Activated CD8-positive, alpha-beta memory T cell treated with anti-CD3 and anti-CD28 coated beads for 36 hours (primary cell): Measurements from ENCODE around the gene NEDD8. TPM values are rescaled to one million over a fixed set of nuclear protein-coding genes. Genes with fewer than 3 reads are reported as not detected.

Experiments
- CTCF ChIA-PET: fragments of 350-600 bp; sonication (Branson Sonifier 250); formaldehyde crosslinking; loops from one replicate; lab custom pipeline; 2021; ENCODE audit warnings: antibody characterized with exemption; lab: Charles Lee
- POLR2A ChIA-PET: fragments of 350-600 bp; sonication (Branson Sonifier 250); formaldehyde crosslinking; loops from one replicate; lab custom pipeline; 2021; ENCODE audit warnings: antibody characterized with exemption; lab: Charles Lee
- total RNA-seq, 2 experiments: library from RNA; stranded (reverse); gene quantifications; one replicate each; pipeline ENCODE4 v1.2.3, GENCODE V29; 2021

Gene NEDD8
- total RNA-seq, 2 experiments from 2014 or later, result 220 to 231 TPM

GRCh38 chr14:24269368-24269767, 37.2 kb upstream of the NEDD8 start:
- ChIA-PET CTCF (interaction anchor here (1.1 to 3.8 kb wide), 2 partner anchors 27 to 28 kb away, joined by 5 to 17 read pairs; partner anchors contain the start of gene TINF2), POLR2A (interaction anchor here (0.5 to 2.8 kb wide), 2 partner anchors 22 to 27 kb away, joined by 4 to 24 read pairs; partner anchors contain the start of gene TINF2)

GRCh38 chr14:24268225-24268624, 36.1 kb upstream of the NEDD8 start:
- CTCF ChIA-PET, result no interaction called here
- POLR2A ChIA-PET, result no interaction called here

GRCh38 chr14:24267516-24267915, 35.3 kb upstream of the NEDD8 start:
- CTCF ChIA-PET, result no interaction called here
- POLR2A ChIA-PET, result no interaction called here

DNA sequence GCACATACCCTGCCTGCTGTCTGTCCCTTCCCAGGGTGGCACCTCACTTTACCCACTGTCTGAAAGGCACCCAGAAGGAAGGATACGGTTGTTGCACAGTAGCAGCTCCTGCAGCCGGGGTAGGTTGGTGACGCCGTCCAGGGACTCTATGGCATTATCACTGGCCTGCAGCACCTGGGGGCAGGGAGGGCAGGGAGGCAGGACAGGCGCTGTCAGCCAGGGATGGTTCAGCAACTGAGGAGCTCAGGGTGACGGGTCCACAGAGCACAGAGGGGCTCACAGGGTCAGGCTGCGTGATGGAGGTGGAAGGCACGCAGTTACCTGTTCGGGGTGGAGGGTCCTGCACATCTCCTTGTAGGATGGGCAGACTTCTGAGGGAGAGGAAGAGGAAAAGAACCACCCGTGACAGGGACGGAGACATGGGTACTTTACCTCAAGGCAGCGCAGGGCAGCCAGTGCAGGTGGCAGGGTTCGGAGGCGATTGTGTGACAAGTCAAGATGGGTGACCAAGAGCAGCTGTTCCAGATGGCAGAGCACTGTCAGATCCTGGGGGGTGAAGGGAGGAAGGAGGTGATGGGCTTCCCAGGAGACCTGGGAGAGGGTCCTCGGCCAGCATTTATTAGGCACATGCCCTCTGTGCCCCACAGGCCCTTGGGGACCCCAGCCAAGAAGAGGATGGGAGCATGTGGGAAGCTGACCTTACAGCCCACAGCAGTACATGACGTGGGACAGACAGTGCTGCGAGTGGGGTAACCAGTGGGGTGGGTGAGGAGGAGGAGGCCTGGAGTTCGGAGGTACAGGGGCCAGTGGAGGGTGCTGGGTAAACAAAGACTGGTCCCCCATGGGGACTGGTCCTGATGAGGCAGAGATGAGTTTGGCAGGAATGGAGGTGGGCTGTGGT, 34.4 kb upstream of the NEDD8 start:
- ChIA-PET CTCF (no interaction called here), POLR2A (no interaction called here)

GRCh38 chr14:24264298-24264697, 32.1 kb upstream of the NEDD8 start:
- POLR2A ChIA-PET, result no interaction called here
- CTCF ChIA-PET, result interaction anchor here (0.5 kb wide), 1 partner anchor 105 kb away, joined by 4 read pairs; no protein-coding TSS in a partner anchor

DNA sequence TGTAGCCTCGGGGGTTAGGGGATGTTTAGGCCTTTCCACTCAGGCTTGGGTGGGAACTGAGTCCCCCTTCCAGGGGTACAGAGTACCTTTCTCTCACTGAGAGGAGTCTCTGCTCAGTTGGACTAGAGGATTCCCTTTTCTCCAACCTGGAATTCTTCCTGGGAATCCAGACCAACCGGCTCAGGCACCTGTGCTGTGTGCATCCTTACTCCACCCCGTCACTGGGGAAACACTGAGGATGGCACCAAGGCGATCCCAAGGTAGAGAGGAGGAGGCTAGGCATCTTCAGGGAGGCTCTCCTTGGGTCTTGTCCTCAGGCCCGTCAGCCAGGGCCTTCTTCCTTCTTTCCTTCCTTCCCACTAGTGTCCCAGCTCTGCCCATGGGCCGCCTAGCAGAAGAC, 31.7 kb upstream of the NEDD8 start:
- POLR2A ChIA-PET, result no interaction called here
- CTCF ChIA-PET, result interaction anchor here (0.5 kb wide), 1 partner anchor 104 kb away, joined by 4 read pairs; no protein-coding TSS in a partner anchor

GRCh38 chr14:24262821-24263733, 30.9 kb upstream of the NEDD8 start, which contains the start of gene TGM1:
Gene TGM1 (minus strand): TSS chr14:24263177. CDS start chr14:24262352, 825 bp downstream.
- ChIA-PET POLR2A (no interaction called here), CTCF (no interaction called here)

- POLR2A ChIA-PET, result no interaction called here
- CTCF ChIA-PET, result no interaction called here
Observed at GRCh38 chr14:24261969-24262327, 29.8 kb upstream of the NEDD8 start.

DNA sequence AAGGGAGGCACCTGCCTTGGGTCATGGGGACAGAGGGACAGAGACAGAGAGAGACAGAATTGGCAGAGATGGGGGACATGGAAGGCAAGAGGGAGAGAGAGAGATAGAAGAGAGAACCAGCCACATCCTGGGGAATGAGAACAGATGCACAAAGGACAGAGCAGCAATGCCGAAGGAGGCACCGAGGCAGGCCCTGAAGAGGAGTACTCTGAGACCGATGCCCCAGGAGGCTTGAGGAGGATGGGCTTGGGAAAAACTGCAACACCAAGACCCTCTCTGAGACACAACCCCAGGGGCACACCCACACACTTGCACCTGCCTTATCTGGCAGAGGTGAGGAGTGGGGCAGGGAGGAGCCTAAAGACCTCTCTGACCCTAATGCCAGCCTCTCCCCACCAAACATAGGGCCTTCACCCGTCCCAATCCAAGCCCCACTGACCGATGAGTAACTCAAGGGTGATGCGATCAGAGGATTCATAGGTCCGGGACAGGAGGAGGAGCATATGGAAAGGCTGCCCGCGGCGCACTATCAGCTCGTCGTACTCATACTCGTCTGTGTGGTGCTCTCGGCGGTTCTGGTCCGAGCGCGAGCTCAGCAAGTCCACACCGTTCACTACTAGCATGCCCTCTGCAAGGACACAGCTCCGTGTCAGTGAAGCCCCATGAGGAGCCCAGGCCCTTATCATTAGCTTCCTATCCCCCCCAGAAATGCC, 29.2 kb upstream of the NEDD8 start:
- POLR2A ChIA-PET, result no interaction called here
- CTCF ChIA-PET, result interaction anchor here (0.6 kb wide), 1 partner anchor 709 kb away, joined by 4 read pairs; no protein-coding TSS in a partner anchor

DNA sequence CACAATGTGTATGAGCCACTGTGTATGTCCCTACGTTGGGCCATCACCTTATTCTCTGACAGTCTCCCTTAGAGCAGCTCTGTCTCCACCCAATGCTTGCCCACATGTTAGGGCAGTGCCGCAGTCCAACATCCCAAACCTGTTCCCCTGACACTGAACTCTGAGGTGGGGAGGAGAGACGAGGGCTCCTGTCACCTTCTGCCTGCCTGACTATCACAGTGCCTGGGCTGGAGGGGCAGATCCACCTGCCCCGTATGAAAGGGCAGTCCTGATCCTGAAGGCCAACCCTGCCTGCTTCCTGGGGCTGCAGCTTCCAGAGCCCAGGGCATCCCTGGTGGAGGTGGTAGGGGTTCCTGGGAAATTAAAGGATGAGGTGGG, 28.6 kb upstream of the NEDD8 start:
- CTCF ChIA-PET, result interaction anchor here (0.6 kb wide), 1 partner anchor 709 kb away, joined by 4 read pairs; no protein-coding TSS in a partner anchor
- POLR2A ChIA-PET, result no interaction called here

GRCh38 chr14:24260026-24260779, 28.0 kb upstream of the NEDD8 start:
- CTCF ChIA-PET, result no interaction called here
- POLR2A ChIA-PET, result no interaction called here

DNA sequence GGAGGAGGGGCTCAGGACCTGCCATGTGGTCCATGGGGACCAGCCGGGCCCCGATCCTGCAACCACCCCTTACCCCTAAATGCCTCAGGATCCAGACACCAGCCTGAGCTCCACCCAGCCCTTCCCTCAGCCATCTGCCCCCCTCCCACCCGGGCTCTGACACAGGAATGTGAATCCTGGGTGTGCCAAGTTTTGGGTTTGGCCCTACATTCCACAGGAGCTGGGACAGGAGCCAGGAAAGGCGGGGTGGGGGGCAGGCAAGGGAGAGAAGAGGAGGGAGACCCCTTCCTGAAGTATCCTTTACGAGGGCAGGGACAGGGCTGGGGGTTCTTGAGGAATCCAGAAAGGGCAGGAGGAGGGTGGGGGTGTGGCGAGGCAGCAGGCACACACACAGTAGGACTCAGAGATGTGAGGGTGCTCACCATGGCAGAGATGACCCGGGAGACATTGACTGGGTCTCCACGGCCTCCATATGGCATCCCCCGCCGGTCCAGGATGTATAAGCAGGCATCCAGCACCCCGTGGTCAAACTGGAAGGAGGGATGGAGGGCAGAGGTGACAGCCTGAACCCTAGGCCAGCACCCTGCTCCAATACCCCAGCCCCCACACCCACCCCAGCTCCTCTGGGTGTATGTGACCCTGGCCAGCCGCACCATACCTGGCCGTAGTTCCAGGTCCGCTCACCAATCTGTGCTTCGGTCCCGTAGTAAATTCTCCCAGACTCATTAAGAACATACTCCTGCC, 27.3 kb upstream of the NEDD8 start:
- CTCF ChIA-PET, result interaction anchor here (0.8 kb wide), 1 partner anchor 40 kb away, joined by 3 read pairs; the partner anchor contains the start of genes DHRS1 and NOP9
- POLR2A ChIA-PET, result interaction anchor here (0.5 kb wide), 1 partner anchor 12 kb away, joined by 4 read pairs; no protein-coding TSS in a partner anchor

- ChIA-PET POLR2A (no interaction called here), CTCF (interaction anchor here (0.8 to 1.3 kb wide), 2 partner anchors 16 to 41 kb away, joined by 3 to 8 read pairs; partner anchors contain the start of genes DHRS1, NOP9 and TINF2)
Observed at GRCh38 chr14:24258548-24259265, 26.5 kb upstream of the NEDD8 start.

GRCh38 chr14:24258119-24258518, 26.0 kb upstream of the NEDD8 start:
- POLR2A ChIA-PET, result no interaction called here

GRCh38 chr14:24256960-24257359, 24.8 kb upstream of the NEDD8 start:
- ChIA-PET CTCF (interaction anchor here (0.9 to 1.2 kb wide), 2 partner anchors 10 to 14 kb away, joined by 3 read pairs; partner anchors contain the start of gene TINF2), POLR2A (no interaction called here)

More at GRCh38 chr14:24258119-24258518, 26.0 kb upstream of the NEDD8 start:
- CTCF ChIA-PET, result interaction anchor here (1.3 kb wide), 1 partner anchor 15 kb away, joined by 8 read pairs; the partner anchor contains the start of gene TINF2

GRCh38 chr14:24255931-24256711, 24.0 kb upstream of the NEDD8 start:
- POLR2A ChIA-PET, result no interaction called here
- CTCF ChIA-PET, result interaction anchor here (0.9 to 1.2 kb wide), 2 partner anchors 9 to 14 kb away, joined by 3 read pairs; partner anchors contain the start of gene TINF2
